ENCODE measurements around the gene AKR1E2.

The AKR1E2 gene

DNA sequence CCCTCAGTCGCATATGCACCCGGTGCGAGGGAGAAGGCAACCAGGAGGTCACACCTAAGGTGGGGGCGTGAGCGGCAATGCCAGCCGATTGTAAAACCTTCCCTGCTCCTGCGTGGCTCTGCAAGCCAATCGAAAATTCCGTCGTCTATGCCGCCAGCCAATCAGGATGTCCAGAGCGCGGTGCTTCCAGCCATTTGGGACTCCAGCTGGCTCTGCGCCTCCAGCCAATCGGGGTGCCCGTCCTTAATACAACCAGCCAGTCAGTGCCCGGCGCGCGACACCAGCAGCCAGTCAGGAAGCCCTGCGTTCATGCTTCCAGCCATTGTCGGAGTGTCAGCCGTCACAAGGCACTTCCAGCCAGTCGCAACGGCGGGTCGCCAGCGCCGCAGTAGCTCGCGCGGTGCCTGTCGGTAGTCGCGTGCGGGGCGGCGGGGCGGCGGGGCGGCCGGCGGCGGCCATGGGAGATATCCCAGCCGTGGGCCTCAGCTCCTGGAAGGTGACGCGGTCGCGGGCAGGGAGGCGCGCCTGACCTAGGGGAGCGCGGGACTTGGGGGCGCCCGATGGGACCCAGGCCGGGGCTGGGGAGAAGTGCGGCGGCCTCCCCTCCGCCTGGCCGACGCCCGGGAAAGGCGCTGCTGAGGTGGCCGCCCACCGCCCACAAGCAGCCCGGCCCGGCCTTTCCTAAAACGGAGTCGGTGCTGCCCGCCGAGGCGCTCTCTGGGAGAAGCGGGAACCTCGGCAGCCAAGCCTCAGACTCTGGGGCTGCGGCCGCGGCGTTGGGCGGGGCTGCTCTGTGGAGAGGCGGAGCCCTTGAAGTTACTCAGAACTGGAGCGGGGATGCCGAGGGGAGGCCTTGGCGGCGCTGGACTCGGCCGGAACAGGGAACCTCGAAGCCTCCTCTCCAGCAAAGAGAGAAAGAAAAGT is at the start of gene AKR1E2:
TSS of gene AKR1E2 (plus strand) at position 340 of the 924 bp plus-strand sequence. CDS start at position 458, 118 bp downstream.
- peak; percentile 81 for DNase-seq

DNA sequence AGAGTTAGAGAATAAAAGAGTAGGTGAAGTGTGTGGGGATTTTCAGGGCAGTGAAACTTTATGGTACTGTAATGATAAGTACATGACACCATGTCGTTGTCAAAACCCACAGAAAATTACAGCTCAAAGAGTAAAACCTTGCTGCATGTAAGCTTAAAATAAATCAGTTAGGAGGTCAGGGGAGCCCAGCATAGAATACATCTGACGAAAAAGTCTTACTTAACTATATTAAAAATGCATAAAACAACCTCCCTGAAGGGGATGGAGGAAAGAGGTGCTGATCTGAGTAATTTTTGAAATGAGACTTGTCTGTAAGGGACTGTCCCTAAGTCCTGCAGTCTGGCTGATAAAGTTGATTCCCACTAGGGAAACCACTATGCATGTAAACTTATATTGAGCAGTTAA is 49.8 kb upstream of the AKR1E2 start:
- DNase-seq: no peak

DNA sequence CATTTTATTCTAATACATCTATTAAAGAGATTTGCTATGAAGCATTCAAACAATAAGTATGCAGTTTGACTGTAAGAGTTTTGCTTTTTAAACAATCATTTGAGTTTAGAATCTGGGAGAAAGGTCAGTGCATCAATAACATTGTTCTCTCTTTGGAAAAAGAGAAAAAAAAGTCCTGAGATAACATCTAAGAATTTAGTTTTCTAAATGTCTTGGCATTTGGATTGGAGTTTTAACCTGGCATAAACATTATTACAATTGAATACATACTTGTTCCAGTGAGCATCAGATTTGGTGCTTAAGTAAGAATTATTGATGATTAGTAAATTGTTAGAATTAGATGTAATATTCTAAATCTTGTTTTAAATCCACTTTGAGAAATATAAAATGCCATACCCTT is 47.2 kb upstream of the AKR1E2 start:
- DNase-seq: no peak

DNA sequence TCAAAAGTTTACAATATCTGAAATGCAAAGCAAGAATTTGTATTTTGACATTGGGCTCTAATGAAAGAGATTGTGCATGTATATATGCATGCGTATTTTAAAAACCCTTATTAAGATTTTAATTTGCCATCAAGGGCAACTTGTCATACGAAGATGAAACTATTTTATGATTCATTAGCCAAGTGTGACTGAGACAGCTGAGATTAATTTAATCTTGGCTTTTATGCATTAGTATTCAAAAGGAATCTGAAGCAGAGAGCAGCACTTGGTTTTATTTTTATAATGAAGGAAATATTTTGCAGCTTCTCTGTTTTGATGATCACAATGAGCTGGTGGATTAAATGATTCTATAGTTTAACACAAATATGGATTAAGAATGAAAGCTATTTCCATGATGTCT is 45.9 kb upstream of the AKR1E2 start:
- no peak for DNase-seq

DNA sequence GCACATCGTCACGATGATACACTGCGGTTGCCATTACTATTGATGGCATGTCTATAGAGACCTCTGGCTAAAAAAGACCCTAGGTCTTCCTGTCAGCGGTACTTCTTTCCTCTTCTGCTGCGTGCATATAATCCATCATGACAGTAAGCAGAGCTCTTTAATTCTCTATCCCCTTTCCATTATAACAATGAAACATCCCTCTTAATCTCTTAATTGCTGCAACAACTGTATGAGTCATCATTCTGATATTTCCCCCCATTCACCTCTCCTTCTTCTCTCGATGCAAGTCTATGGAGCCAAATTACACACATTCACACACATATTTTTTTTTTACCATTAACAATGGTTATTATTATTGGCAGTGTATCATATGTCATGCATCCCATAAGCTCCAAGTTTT is 45.2 kb upstream of the AKR1E2 start:
- no peak for DNase-seq

DNA sequence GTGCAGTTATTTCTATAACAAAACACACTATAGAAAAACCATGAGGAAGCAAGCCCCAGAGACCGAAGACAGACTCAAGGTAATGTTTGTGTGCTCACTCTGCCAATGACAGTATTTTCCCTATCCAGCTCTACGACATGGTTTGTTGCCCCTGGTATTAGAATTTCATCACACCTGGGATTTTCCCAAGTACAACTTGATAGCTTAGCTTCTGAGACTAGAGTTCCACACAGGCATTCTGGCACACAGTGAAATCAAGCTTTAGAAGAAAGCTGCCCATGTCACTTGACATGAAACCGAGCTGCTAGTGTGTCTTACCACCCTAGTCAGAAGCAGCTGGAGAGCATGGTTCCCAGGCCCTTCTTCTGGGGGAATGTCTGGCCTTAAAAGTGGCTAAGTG is 44.1 kb upstream of the AKR1E2 start:
- DNase-seq: no peak

DNA sequence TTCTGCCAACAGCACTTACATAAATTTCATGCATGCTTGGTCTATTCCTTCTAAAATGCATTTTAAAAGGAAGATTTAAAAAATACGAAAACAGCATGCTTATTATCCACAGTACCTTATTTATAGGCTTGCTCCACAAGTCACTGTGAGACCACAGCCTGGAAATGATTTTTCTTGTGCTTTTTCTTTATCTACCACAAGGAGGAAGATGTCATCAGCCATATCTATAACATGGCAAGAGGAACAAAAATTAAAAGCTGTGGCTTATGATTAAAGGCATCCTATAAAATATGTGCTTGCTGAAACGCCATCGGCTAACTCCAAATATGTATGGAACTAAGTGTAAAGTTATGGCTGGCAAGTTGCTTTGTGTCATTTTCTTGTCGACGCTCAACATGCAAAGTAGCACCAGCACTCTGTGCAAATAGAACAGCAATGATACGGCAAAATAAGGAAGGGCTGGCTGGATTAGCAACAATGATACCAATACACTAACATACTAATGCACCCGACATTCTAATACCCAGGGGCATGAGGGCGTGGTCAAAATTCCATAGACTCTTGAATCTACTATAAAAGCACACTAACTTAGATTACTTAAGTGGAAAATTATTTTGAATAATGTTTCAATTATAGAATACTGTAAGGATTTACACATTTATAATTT is 41.2 kb upstream of the AKR1E2 start:
- no peak for DNase-seq

DNA sequence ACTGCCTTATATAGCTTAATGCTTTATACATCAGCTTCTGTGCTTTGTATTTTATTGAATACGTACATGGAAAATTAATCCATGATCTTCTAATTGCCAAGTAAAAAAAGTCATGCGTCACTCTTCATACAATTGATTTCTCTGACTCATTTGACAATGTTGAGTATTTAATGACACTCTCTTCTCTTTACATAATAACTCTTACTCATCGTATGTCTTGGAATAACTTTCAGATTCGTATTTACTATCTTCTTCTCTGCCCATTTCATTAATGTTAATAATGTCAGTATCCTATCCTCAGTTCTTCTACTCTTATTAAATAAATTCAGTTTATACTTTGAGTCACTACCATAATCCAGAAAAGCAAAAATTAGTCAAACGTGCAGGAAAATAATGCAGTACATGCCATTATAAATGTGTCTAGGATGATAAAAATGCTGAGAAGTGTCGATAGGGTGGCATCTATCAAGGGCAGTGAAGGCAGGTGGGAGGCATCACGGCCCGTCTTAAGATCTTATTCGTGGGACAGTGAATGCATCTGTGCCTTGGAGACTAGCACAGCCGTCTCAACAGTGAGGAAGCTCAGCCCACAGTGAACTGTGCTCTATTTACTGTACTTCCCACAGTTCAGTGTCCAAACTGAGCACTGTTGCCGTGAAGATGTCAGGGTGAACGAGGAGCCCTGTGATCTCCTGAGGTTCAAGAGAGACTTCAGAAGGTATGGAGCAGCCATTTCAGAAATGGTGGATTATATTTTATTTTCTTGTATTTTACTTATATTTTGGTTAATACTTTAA is 39.8 kb upstream of the AKR1E2 start:
- no peak for DNase-seq

DNA sequence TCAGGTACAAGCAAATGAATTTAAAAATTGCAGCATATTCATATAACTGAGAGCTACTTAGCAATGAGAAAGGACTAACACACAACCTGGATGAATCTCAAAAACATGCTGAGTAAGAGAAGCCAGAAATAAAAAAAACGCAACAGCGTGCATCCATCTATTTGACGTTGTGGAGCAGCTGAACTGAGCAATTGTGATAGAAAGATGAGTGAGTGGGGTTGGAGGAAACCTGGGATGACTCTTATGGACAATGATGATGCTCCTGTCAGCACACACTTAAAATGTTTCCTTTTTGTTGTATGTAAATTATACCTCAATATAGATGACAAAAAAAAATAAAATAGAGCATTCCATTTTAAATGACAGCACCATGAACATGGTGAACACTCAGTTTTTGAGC is 36.0 kb upstream of the AKR1E2 start:
- no peak for DNase-seq

DNA sequence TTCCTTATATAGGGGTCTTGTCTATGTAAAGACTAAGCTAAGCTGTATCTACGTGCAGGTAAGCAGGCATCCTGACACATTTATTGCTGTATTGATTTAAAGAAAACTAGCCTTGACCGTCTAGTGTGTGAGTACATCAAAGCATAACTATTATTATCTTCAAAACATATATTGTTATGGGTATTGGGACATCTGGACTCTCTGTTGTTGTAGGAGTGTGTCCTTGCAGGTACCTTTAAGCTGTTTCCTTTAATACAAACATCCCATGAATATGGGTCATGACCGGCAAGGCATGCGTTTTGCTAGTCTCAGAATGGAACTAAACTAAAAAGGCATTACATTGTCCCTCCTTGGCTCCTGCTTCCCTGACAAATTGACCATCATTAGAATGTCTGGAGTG is 35.1 kb upstream of the AKR1E2 start:
- no peak for DNase-seq

DNA sequence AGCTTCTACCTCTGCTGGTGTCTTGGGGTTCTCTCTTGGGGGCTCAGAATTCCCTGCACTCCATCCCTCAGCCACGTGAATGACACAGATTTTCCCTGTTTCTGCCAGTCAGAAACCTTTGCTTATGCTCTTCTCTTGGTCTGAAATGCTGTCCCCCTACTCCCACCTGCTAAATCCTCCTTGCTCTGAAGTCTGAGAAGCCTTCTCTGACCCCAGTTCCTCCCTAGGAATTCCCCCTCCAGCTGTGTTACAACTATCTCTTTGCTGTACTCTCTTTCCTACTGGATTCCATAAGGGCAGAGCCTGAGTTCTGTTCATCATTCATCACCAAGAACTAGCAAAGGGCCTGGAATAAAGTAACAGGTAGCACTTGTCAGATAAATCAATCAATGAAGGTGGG is 33.6 kb upstream of the AKR1E2 start:
- no peak for DNase-seq

DNA sequence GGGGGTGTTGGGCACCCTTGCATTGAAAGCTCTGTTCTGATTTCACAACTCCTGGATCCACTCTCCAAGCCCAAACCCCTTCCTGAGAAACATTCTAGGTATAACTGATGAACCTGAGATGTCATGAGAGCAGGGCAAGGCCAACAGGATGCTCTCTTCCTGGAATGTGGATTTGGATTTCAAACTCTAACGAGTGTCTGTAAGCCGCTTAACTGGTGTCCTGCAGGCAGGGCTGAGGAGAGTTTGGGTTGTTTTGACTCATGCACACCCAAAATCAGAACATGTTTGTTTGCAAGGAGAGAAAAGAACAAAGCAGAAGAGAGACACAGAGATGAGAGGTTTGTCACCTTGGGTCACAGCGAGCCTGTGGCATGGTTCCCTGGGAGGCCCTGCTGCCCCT is 24.6 kb upstream of the AKR1E2 start:
- no peak for DNase-seq

DNA sequence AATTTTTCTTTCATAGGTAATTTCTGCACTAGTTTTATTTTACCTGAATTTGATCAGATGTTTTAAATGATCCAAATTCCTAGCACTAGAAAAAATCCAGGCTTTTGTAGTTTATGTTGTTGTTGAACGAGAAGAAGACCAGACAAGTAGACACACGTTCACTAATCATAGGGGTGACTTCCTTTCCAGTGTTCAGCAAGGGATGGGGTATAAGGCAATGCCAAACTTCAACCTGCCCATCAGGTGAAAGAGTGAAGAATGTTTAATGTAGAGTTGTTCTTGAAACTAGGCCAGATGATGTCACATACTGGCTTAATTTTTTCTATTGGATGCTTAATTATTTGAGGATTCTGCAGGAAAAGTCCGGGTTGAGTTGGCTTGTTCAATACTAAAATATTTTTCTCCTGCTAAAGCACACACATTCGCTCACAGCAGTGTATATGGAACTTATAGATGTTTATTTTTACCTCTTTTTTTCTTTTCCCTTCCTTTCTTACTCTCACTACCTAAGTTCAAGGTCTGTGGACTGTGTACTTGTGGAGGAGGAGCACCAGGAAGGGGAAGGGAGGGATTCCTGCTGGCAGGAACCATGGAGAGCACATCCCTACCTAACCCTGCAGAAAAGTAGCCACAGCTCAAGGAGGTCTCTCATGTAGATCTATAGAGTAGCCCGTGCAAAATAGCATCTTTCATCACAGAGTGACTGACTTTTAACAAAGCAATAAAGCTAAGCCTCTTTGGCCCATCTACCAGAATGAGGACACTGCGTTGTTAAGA is 23.1 kb upstream of the AKR1E2 start:
- no peak for DNase-seq

DNA sequence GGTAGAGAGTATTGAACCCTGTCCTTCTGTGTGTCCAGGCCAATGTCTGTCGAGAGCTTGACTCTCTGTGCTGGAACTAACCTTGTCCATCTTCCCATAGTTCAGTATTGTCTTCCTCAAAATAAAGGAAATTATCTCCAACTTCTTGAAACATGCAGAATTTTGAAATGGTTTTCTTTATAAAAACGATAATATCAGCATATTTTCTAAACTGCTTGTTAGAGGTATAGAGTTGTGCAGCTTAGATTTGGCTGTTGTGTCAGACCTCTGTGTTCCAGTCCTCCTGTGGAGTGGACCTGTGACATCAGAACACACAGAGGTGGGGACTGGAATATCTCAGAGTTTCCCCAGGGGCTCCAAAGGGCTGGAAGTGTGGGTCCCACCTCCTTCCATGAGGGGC is 22.2 kb upstream of the AKR1E2 start:
- no peak for DNase-seq

DNA sequence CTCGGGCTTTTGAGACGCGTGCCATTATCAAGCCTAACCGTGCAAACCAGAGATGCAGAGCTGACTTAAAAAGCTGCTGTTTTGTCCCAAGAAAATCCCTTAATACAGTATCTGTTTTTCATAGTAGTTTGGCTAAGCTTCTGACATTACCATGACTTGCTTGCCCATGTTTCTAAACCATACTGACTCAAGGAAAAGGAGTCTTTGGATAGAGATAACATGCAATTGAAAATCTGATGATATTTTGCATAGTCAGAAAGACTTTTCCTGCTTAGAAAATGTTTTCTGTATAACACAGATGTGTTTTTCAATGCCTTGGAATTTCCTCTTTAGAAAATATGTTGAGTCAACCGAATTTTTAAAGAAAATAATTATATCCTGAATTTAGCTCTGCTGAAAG is 21.5 kb upstream of the AKR1E2 start:
- no peak for DNase-seq

DNA sequence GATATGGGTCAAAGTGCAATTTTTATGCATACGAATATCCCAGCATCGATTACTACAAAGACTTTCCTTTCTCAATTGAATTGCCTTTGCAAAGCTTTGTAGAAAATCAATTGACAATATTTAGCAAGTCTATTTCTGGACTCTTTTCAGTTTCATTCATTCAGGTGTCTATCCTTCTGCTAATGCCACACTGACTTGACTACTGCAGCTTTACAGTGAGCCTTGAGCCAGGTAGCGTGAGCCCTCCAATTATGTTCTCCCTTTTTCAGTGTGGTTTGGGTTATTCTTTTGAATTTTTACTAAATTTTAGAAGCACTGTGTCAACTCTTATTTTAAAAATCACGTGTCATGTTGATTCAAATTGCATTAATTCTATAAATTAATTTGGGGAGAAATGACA is 19.5 kb upstream of the AKR1E2 start:
- no peak for DNase-seq

DNA sequence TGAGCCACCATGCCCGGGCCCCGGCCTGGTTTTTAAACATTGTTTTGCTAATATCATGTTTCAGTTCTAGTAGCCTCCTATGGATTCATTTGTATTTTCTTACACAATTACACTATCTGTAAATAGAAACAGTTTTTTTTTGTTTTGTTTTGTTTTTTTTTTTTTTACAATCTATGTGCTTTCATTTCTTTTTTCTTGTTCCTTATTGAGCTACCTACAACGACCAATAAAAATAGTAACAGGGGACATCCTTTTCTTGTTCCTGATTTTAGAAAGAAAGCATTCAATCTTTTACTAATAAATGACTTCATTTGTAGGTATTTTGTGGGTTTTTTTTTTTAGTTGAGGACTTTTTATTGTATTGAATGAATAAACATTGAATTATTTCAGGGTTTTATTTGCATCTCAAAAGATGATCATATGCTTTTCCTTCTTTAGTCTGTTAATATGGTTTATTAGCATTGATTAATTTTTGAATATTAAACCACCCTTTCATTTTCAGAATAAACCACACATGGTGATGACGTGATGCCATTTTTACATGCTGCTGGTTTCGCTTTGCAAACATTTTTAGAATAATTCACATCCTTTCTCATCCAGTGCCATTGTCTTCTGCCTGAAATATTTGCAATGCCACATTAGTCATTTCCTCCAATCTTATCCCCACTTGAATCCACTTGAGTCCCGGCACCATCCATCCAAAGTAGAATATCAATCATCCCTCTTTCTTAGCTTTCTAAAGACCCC is 18.1 kb upstream of the AKR1E2 start:
- no peak for DNase-seq

DNA sequence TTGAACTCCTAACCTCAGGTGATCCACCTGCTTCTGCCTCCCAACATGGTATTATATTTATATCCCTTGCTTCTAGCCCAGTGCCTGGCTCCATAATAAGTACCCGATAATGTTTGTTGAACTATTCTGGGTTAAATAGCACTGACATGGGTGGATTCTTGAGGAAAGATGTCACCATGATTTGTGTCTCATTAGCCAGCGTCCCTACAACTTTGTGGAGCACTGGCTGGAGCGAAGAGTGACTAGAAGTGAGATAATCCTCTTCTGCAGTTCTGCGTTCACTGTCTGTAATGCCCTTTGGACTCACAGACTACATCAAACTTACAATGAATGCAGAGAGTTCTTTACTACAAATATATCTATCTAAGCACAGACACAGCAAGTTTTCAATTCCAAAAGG is 16.9 kb upstream of the AKR1E2 start:
- DNase-seq: no peak

DNA sequence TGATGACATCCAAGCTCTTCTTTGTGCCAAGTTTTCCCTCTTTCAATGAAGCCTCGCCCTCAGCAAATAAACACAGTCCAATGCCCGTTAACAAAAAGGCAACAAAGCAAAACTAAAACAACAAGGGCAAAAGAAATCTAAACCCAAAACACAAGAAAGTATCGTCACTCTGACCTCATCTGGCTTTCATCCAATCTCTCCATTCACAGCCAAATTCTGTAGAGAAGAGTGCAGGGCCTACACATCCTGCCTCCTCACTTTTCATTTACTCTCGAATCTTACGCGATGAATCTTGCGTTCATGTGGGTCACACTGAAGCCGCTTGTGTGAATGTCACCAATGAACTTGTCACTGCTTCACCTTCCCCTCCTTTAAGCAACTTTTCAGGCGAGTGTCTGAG is 15.9 kb upstream of the AKR1E2 start:
- no peak for DNase-seq

DNA sequence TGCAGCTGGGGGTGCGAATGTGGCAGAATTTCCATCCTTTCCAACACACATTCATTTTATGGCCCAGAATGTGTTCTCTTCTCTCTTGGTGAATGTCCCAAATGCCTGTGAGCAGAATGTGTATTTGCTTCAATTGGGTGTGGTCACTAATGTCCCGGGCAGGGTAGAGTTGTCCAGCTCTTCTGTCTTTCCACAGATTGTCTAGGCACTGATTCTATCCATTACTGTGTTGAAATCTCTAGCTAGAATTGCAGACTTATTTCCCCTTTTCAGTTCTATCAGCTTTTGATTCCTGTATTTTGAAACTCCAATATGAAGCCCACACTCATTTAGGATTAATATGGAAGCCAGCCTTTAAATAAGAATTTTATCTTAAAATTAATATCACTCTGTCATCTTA is 14.0 kb upstream of the AKR1E2 start:
- DNase-seq: no peak

DNA sequence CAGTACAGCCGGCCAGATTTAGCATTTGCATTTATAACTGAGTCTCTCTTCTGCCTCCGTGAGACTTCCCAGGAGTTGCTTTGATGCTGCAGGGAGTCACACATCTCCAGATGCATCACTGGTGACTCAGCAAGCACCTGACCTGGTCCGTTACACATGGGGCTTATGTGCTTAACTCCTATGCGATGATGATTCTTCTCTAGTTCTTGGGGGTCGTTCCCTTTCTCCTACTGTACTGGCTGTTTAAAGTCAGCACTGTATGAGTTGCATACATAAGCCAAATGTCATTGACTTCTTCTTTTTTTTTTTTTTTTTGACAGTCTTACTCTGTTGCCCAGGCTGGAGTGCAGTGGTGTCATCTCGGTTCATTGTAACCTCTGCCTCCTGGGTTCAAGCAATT is 13.0 kb upstream of the AKR1E2 start:
- DNase-seq: no peak

DNA sequence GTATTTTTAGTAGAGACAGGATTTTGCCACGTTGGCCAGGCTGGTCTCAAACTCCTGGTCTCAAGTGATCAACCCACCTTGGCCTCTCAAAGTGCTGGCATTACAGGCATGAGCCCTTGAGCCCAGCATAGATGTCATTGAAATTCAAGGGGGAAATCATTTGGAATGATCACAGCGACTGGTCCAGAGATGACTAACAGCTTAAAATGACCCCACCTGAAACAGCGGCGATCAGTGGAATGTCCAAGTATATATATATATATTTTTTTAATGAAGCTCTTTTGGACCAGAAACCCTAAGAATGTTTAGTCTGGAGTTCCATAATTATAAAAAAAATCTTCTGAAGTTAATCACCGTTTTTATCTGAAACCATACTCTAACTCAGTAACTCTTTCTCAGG is 12.5 kb upstream of the AKR1E2 start:
- DNase-seq: no peak
